Stimulated activated CD4-positive, alpha-beta T cell treated with anti-CD3 and anti-CD28 coated beads, Interleukin-2, amount 100 ng/mL, for 4 hours (primary cell): ENCODE data around the gene FAM72B.
A peak's percentile ranks its signal among the peaks of the same experiment; 100 is the strongest.
"Not testable (repeated sequence)": the region's sequence is repeated elsewhere in the genome, so short reads cannot be mapped to it uniquely, and the experiment has no call there.

Experiments
- DNase-seq: peaks from one replicate; pipeline ENCODE4 v3.0.0-alpha.2; 2020; ENCODE audit warnings: low read depth

FAM72B gene

GRCh38 chr1:121184290-121185127 lies at the start of gene FAM72B, which contains the start of gene SRGAP2C:
Gene FAM72B, minus strand, starts transcription at chr1:121184340. Its CDS starts 851 bp downstream, at chr1:121183489.
Gene SRGAP2C, plus strand, starts transcription at chr1:121184975. Its CDS starts 2,472 bp downstream, at chr1:121187447.
- peak; percentile 87 for DNase-seq

- DNase-seq, result not testable (repeated sequence)
These were observed 48.4 kb upstream of the FAM72B start for GRCh38 chr1:121232445-121233125.

- not testable (repeated sequence) for DNase-seq
These were observed 46.5 kb upstream of the FAM72B start for GRCh38 chr1:121230636-121231035.

GRCh38 chr1:121227544-121228330 lies 43.6 kb upstream of the FAM72B start:
- DNase-seq, result not testable (repeated sequence)

GRCh38 chr1:121226925-121227324 lies 42.8 kb upstream of the FAM72B start:
- DNase-seq, result not testable (repeated sequence)

GRCh38 chr1:121226295-121226904 lies 42.3 kb upstream of the FAM72B start:
- not testable (repeated sequence) for DNase-seq

GRCh38 chr1:121224714-121225113 lies 40.6 kb upstream of the FAM72B start:
- not testable (repeated sequence) for DNase-seq

- DNase-seq, result not testable (repeated sequence)
These were observed 37.6 kb upstream of the FAM72B start for GRCh38 chr1:121221770-121222169.

GRCh38 chr1:121216676-121217075 lies 32.5 kb upstream of the FAM72B start:
- not testable (repeated sequence) for DNase-seq

- not testable (repeated sequence) for DNase-seq
These were observed 31.7 kb upstream of the FAM72B start for GRCh38 chr1:121215699-121216417.

- DNase-seq, result not testable (repeated sequence)
These were observed 30.5 kb upstream of the FAM72B start for GRCh38 chr1:121214544-121215156.

GRCh38 chr1:121213491-121213890 lies 29.4 kb upstream of the FAM72B start:
- not testable (repeated sequence) for DNase-seq

- DNase-seq, result not testable (repeated sequence)
These were observed 26.6 kb upstream of the FAM72B start for GRCh38 chr1:121210778-121211177.

GRCh38 chr1:121208375-121208774 lies 24.2 kb upstream of the FAM72B start:
- DNase-seq, result not testable (repeated sequence)

GRCh38 chr1:121207328-121207727 lies 23.2 kb upstream of the FAM72B start:
- DNase-seq, result not testable (repeated sequence)

GRCh38 chr1:121205786-121206711 lies 21.9 kb upstream of the FAM72B start:
- not testable (repeated sequence) for DNase-seq

GRCh38 chr1:121202986-121203385 lies 18.8 kb upstream of the FAM72B start:
- DNase-seq, result not testable (repeated sequence)

- DNase-seq, result not testable (repeated sequence)
These were observed 17.1 kb upstream of the FAM72B start for GRCh38 chr1:121200985-121201981.
